CD14-positive monocyte (primary cell): ENCODE results near the gene KLK15. TPM values are rescaled to one million over a fixed set of nuclear protein-coding genes. Genes with fewer than 3 reads are reported as not detected.

Experiments
- DNase-seq, 3 donors: peaks; one replicate each; pipeline ENCODE4 v3.0.0-alpha.2; 2011 to 2022
- H2AFZ ChIP-seq: 2 replicates; pipeline ENCODE4 v1.6.0; 2012; ENCODE audit warnings: mild to moderate bottlenecking, low read depth, low read length, inconsistent platforms; ENCODE audit not compliant: insufficient read depth, poor library complexity, severe bottlenecking
- H3K27ac ChIP-seq, 2 donors: 1 replicate in 1 of 2; 2 replicates in 1 of 2; pipeline ENCODE4 v1.5.1; 2012 to 2013; ENCODE audit warnings: low read length in 2 of 2, control low read depth in 1 of 2, inconsistent platforms in 1 of 2, low read depth in 1 of 2, mild to moderate bottlenecking in 1 of 2
- H3K27me3 ChIP-seq, 2 donors: one replicate each; pipeline versions ENCODE4 v1.6.0 to v1.6.1; 2011 to 2013; ENCODE audit warnings: low read length in 2 of 2; ENCODE audit not compliant: control insufficient read depth in 2 of 2, insufficient read depth in 2 of 2
- H3K36me3 ChIP-seq, 2 donors: replicated peaks in 1 of 2; 1 replicate in 1 of 2; 2 replicates in 1 of 2; pipeline versions ENCODE4 v1.5.1 to v1.6.1; 2012 to 2013; ENCODE audit warnings: low read length in 2 of 2, control low read depth in 1 of 2, inconsistent platforms in 1 of 2, mild to moderate bottlenecking in 1 of 2; ENCODE audit not compliant: insufficient read depth in 2 of 2, control insufficient read depth in 1 of 2
- H3K4me1 ChIP-seq, 2 donors: 1 replicate in 1 of 2; 2 replicates in 1 of 2; pipeline versions ENCODE4 v1.5.1 to v1.6.1; 2012 to 2013; ENCODE audit warnings: low read length in 2 of 2, control low read depth in 1 of 2, inconsistent platforms in 1 of 2, mild to moderate bottlenecking in 1 of 2, moderate library complexity in 1 of 2; ENCODE audit not compliant: insufficient read depth in 2 of 2, control insufficient read depth in 1 of 2
- H3K4me2 ChIP-seq: replicated peaks from 2 replicates; pipeline ENCODE3; 2012; ENCODE audit warnings: low read length, moderate library complexity, mild to moderate bottlenecking; ENCODE audit not compliant: poor library complexity, severe bottlenecking; ENCODE audit errors: extremely low read depth
- H3K4me3 ChIP-seq, 3 experiments: fragments of 200-600 bp in 1 of 3; sonication (generic) in 1 of 3; replicated peaks in 1 of 3; 1 replicate in 2 of 3; 2 replicates in 1 of 3; pipeline ENCODE4 v1.5.1; 2011 to 2013; ENCODE audit warnings: low read length in 3 of 3, mild to moderate bottlenecking in 3 of 3, control low read depth in 2 of 3, low read depth in 2 of 3, inconsistent platforms in 1 of 3, moderate library complexity in 1 of 3
- H3K79me2 ChIP-seq: 2 replicates; pipeline ENCODE4 v1.6.0; 2012; ENCODE audit warnings: mild to moderate bottlenecking, control low read depth, inconsistent platforms, low read length, moderate library complexity; ENCODE audit not compliant: insufficient read depth
- H3K9ac ChIP-seq: 2 replicates; pipeline ENCODE4 v1.6.0; 2017; ENCODE audit warnings: low read length, mild to moderate bottlenecking; ENCODE audit not compliant: insufficient read depth, poor library complexity, severe bottlenecking
- H3K9me3 ChIP-seq, 2 donors: replicated peaks in 1 of 2; 1 replicate in 1 of 2; 2 replicates in 1 of 2; pipeline versions ENCODE4 v1.5.1 to v1.6.1; 2012 to 2013; ENCODE audit warnings: low read length in 2 of 2, control low read depth in 1 of 2; ENCODE audit not compliant: control insufficient read depth in 1 of 2, insufficient read depth in 1 of 2
- H4K20me1 ChIP-seq: 2 replicates; pipeline ENCODE4 v1.6.0; 2012; ENCODE audit warnings: mild to moderate bottlenecking, low read length, control low read depth, moderate library complexity; ENCODE audit not compliant: insufficient read depth
- H3K27ac Mint-ChIP-seq, 7 donors: one replicate each; pipeline ENCODE4 v1.8.0; 2020; ENCODE audit warnings: mild to moderate bottlenecking in 7 of 7, mixed read lengths in 7 of 7, moderate library complexity in 6 of 7, inconsistent platforms in 2 of 7
- H3K27me3 Mint-ChIP-seq, 3 donors: one replicate each; pipeline ENCODE4 v1.8.0; 2021 to 2022; ENCODE audit warnings: low read depth in 3 of 3, mild to moderate bottlenecking in 3 of 3, mixed read lengths in 3 of 3, moderate library complexity in 3 of 3, inconsistent platforms in 1 of 3
- H3K36me3 Mint-ChIP-seq, 2 donors: one replicate each; pipeline ENCODE4 v1.8.0; 2020; ENCODE audit warnings: mixed read lengths in 2 of 2, inconsistent platforms in 1 of 2, mild to moderate bottlenecking in 1 of 2
- H3K4me1 Mint-ChIP-seq: one replicate; pipeline ENCODE4 v1.8.0; 2020; ENCODE audit warnings: mild to moderate bottlenecking, mixed read lengths
- H3K4me3 Mint-ChIP-seq, 2 donors: one replicate each; pipeline ENCODE4 v1.8.0; 2020; ENCODE audit warnings: mild to moderate bottlenecking in 2 of 2, mixed read lengths in 2 of 2, moderate library complexity in 1 of 2
- H3K9me3 Mint-ChIP-seq, 7 donors: one replicate each; pipeline ENCODE4 v1.8.0; 2020 to 2022; ENCODE audit warnings: mixed read lengths in 7 of 7, mild to moderate bottlenecking in 6 of 7, moderate library complexity in 6 of 7, inconsistent platforms in 2 of 7
- CTCF ChIP-seq: fragments of 200-600 bp; IDR thresholded peaks from one replicate; pipeline ENCODE4 v1.8.0; 2022; ENCODE audit warnings: antibody characterized with exemption, mild to moderate bottlenecking
- WGBS: methylation state at CpG from one replicate; pipeline ENCODE4 v1.1.5; 2013; ENCODE audit warnings: missing lambda C conversion rate; ENCODE audit not compliant: insufficient coverage; 5-methylcytosine and 5-hydroxymethylcytosine counted together
- intact Hi-C, 2 donors: fragments of 100-400 bp; cut with micrococcal nuclease; formaldehyde crosslinking; loops; one replicate each; pipeline versions ENCODE4 v1.15.0 to v1.15.1; 2023
- polyA plus RNA-seq, 3 donors: library from polyadenylated mRNA; depleted of rRNA in 1 of 3; unstranded in 2 of 3; stranded (reverse) in 1 of 3; fragments of 300-500 nt in 2 of 3; fragments of >200 nt in 1 of 3; fragmentation: Illumina TruSeq in 2 of 3; gene quantifications; 1 replicate in 2 of 3; 2 replicates in 1 of 3; pipeline ENCODE4 v1.2.3, GENCODE V29; 2012 to 2021

Gene KLK15
- polyA plus RNA-seq, 3 donors, result not detected

- H3K9me3 ChIP-seq, result no peaks in the 10 kb centered on the region
- Mint-ChIP-seq H3K4me3 (no peak overlapping the region), H3K27me3 (peaks cover 13 to 36% (median 16%) of the 10 kb centered on the region in 3 donors), H3K27ac (no peak overlapping the region), H3K4me1 (no peaks in the 10 kb centered on the region), H3K36me3 (no peaks in the 10 kb centered on the region), H3K9me3 (peaks cover 4 to 12% (median 6%) of the 10 kb centered on the region in 7 donors)
- no peaks in the 10 kb centered on the region for H3K36me3 ChIP-seq
- H3K4me3 ChIP-seq, result no peak overlapping the region
- no peaks in the 10 kb centered on the region for H3K79me2 ChIP-seq
- no peak overlapping the region for H3K27ac ChIP-seq
- no peak for TF ChIP-seq CTCF
- no peaks in the 10 kb centered on the region for H3K4me1 ChIP-seq
- intact Hi-C loops, result no loop called here
- H4K20me1 ChIP-seq, result no peaks in the 10 kb centered on the region
- no peak overlapping the region for H3K4me2 ChIP-seq
- no peaks in the 10 kb centered on the region for H3K27me3 ChIP-seq
- 89% methylated on average over 7 of the region's 7 CpGs for WGBS
- DNase-seq, result no peak
- H2AFZ ChIP-seq, result no peak overlapping the region
- no peak overlapping the region for H3K9ac ChIP-seq
Observed at GRCh38 chr19:50843701-50844221, 10.4 kb upstream of the KLK15 start.

GRCh38 chr19:50843205-50843604, 9.8 kb upstream of the KLK15 start:
- no peak overlapping the region for H3K27ac ChIP-seq
- H3K4me3 Mint-ChIP-seq, result no peak overlapping the region
- H3K79me2 ChIP-seq, result no peaks in the 10 kb centered on the region
- H3K4me3 ChIP-seq, result no peak overlapping the region
- H3K4me2 ChIP-seq, result no peak overlapping the region
- no peak overlapping the region for H3K27ac Mint-ChIP-seq
- no peaks in the 10 kb centered on the region for H3K27me3 ChIP-seq
- H3K27me3 Mint-ChIP-seq, result peaks cover 16 to 36% (median 17%) of the 10 kb centered on the region in 3 donors
- H3K9me3 Mint-ChIP-seq, result peaks cover 4 to 12% (median 6%) of the 10 kb centered on the region in 7 donors
- DNase-seq, result no peak
- intact Hi-C loops, result no loop called here
- no CpG with 5 or more reads among the region's 2 CpGs for WGBS
- no peak for TF ChIP-seq CTCF
- H3K36me3 Mint-ChIP-seq, result no peaks in the 10 kb centered on the region
- no peaks in the 10 kb centered on the region for H4K20me1 ChIP-seq
- H3K36me3 ChIP-seq, result no peaks in the 10 kb centered on the region
- no peak overlapping the region for H2AFZ ChIP-seq
- H3K9me3 ChIP-seq, result no peaks in the 10 kb centered on the region
- H3K9ac ChIP-seq, result no peak overlapping the region
- no peaks in the 10 kb centered on the region for H3K4me1 Mint-ChIP-seq
- H3K4me1 ChIP-seq, result no peaks in the 10 kb centered on the region
